Measurements from ENCODE around the gene ABCC8.
A peak's percentile ranks its signal among the peaks of the same experiment; 100 is the strongest.

Gene ABCC8

DNA sequence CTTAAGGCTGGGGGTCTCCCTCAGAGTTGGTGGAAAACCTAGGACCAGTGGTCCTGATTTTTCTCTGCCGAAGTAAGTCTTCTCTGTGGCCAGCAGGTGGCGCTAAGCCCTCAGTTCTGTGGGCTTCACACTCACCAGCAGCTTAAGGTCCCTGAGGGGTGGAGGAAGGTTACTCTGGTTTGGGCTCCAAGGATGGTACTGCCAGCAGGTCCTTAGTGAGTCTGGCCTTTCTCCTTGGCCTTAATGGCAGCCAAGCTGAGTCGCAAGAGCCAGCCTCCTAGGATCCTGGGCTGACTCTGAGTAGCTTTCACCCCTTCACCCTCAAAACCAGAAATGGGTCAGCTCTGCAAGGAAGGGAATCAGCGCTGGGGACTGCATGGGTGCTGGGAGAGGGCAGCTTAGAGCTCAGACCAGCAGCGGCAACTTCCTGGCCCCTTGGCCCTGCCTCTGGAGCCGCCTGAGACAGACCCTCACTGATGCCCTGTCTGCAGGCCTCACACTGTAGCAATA lies 92.6 kb downstream of the ABCC8 start:
- peak; percentile 88 for DNase-seq

- DNase-seq = no peak
These were observed 93.2 kb downstream of the ABCC8 start for GRCh38 chr11:17383461-17383860.

- no peak for DNase-seq
These were observed 94.5 kb downstream of the ABCC8 start for GRCh38 chr11:17382046-17382728.

- DNase-seq = no peak
These were observed 95.5 kb downstream of the ABCC8 start for GRCh38 chr11:17381156-17381555.

- no peak for DNase-seq
These were observed 97.1 kb downstream of the ABCC8 start for GRCh38 chr11:17379383-17380180.

DNA sequence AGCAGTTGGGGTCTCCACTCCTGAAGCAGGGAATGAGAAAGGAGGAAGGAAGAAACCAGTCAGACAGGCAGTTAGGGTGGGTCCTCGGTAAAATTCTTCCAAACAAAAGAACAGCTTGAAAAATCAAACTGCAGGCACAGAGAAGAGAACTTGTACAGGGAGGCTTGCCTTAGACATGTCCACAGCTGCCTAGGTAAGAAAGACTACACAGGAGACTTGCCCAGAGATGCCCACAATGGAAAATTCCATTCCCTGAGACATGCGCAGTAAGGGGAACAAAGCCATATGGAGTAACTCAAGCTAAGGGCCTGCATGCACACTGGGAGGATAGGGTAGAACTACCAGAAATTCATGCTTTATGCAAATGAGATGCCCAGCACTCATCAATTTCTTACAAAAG lies 98.0 kb downstream of the ABCC8 start:
- no peak for DNase-seq

- no peak for DNase-seq
These were observed 100.2 kb downstream of the ABCC8 start for GRCh38 chr11:17376493-17376892.

GRCh38 chr11:17375547-17375946 lies 101.1 kb downstream of the ABCC8 start:
- DNase-seq = no peak

GRCh38 chr11:17371614-17372013 lies 105.0 kb downstream of the ABCC8 start:
- no peak for DNase-seq

DNA sequence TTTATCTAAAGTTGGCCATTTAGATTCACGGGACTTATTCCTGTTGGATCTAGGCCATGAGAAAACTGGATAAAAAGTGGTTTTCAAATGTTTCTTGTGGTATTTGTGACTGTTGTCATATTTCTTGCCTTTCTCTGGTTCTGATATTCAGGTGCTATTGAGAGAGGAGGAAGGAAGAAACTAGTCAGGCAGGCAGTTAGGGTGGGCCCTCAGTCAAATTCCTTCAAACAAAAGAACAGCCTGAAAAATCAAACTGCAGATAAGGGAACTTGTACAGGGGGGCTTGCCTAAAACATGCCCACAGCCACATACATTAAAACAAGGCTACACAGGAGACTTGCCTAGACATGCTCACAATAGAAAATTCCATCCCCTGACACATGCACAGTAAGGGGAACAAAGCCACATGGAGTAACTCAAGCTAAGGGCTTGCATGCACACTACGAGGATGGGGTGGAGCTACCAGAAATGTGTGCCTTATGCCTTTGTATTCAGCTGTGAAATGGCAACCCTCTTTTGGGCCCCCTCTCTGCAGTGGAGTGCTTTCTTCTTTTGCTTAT lies 106.9 kb downstream of the ABCC8 start:
- no peak for DNase-seq

DNA sequence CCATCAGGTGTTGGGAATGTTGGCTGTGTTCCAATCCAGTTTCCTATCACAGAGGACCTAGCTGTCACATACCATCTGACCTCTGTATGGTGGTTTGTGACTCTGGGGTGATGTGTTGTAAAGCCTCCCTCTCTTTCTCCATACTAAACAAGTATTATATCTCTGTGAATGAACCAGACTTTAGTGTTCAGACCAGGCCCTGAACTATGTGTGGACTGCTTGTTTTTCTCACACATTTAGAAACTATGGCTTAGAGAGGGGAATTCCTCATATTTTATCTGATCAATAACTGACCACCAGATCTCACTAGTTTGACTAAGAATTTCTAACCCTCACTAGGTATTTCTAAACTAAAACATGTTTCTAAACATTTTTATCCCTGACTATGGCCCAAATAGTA lies 107.6 kb downstream of the ABCC8 start:
- no peak for DNase-seq

- no peak for DNase-seq
These were observed 108.1 kb downstream of the ABCC8 start for GRCh38 chr11:17368551-17368950.

DNA sequence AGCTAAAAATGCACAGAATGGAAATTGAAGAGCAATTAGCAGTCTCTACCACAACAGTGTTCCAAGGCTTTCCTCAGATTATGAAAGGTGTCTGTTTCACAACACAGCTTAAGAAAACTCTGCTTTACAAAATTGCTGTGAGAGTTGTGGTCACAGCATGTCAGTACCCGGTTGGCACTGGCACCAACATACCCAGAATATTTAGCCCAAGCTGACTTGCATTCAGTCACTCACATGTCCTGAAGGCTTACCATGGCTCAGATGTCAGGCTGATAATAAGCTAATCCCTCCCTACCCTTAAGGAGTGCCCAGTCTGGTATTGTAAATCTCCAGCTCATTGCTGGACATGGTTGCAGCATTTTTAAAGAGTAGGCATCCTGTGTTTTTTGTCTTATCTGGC lies 110.2 kb downstream of the ABCC8 start:
- no peak for DNase-seq

DNA sequence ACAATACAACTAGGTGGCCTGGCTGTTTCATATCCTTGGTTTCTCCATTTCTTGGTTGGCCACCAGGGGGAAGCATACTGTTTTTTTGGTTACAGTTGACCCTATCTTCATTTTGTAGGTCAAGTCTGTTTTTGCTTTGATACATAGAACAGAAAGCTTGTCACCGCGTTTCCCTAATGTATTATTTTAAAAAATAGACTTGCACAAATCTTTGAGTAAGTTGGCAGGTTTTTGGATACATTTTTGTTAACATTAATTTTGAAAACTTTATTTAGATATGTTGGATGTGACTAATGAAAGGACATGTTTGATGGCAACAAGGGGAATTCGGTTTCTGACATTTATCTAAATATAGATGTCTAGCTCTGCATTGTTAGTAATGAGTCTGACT lies 122.0 kb downstream of the ABCC8 start:
- DNase-seq = peak; percentile 77

GRCh38 chr11:17353821-17354600 lies 122.6 kb downstream of the ABCC8 start:
- DNase-seq = no peak

DNA sequence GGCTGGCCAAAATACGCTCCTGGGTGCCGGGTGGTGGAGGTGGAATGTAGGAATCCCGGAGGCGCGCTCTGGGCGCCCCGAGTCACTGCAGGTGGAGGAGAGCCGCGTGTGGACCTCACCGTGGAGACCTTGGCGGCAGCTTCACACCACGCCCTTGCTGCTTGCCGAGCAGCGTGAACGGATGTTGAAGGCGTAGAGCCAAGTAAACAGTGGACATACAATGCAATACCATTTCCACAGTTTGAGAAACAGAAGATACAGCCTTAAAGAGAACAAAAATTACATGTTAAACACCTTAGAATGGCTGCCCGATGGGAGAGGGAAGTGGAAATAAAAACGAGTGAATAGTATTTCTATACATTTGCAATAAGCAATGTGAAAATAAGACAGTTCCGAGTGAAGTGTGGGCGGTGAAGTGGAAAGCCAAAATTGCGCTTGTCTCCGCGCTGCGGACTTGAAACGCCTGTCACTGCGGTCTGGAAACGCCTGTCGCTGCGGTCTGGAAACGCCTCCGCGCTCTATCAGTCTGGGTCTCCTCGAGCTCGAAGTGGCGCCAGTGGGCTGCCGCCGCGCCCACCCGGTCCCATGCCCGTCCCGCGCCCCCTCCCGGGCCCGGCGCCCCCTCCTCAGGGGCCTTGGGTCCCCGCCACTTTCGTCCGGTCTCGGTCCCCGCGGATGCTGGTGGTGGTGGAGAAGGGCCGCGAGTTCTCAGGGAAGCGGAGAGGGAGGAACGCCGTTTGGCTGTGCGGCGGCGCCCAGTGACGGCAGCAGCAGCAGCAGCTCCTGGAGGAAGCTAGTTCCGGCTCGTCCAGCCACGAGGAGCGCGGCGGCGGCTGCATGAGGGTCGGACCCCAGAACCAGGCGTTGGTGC lies 123.5 kb downstream of the ABCC8 start:
- DNase-seq = peak; percentile 81

DNA sequence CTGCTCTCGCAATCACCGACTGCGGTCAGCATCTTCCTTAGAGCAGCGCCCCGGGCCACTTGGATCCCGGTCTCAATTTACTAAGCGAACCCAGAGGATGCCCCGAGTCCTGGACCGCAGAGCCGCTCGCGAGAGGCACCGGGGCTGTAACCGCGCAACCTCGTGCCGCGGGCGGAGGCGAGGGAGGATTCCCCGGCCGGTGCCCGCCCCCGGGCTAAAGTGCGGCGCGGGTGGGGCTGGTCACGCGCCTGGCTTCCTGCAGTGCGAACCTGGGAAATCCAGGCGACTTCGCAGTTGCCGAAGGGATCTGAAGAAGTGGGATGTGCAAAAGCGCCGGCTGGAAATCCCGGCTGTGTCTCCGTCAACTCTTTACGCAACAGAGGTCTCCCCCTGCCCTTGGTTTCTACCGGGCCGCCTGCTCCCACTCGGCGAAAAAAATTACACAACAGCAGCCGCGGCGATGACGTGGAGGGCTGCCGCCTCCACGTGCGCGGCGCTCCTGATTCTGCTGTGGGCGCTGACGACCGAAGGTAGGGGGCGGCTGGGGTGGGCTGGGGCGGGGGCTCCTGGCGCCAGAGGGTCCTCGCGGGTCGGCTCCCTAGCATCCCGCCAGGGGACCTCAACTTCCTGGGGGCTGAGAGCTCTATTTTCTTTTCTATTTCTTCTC lies 125.0 kb downstream of the ABCC8 start, which contains the start of gene NCR3LG1:
NCR3LG1 (plus strand) TSS at position 291 of the 667 bp plus-strand sequence; CDS start at position 461, 170 bp downstream.
- DNase-seq = peak; percentile 71

DNA sequence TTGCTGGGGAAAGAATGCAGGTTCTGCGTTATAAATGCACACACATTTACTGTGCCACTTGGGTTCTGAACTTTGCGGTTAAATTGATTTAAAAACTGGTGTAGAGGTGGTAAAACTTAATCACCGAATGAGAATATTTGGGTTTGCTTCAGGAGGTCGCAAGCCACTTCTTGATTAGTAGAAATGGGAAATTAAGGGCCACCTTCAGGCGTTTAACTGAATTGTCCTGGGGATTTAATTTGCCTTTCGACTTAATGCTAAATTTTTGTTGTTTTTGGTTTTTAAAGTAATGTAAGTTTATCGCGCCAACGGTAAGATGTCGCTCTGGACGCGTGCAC lies 125.5 kb downstream of the ABCC8 start:
- no peak for DNase-seq

DNA sequence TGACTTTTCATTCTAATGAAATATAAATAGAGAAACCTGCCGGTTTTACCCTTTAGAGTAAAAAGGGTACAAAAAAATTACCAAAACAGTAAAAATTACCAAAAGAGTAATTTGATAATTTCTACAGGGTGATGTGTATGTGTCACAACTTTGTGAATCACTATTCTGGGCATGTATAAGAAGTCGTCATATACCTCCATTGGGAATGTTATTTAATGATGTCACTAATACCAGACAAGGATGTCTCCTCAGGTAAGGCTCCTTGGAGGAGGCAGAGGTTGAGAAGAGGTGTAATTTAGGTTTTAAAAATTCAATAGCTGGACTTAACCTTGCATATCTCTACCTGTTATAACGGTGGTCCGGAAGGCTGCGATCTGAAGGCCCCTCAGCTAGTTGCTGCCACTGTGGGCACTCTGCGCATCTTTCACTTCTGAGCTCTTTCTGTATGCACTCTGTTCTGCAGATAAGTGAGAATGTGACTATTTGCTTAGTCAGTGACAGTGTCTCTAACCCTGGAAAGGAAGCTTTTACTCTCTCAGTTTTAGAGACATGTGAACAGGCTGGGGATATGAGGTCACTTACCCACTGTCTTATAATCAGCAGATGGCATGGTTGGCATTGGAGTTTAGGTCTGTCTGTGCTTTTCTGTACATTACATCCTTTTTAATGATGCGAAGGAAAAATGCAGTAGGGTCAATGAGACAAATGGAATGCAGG lies 126.0 kb downstream of the ABCC8 start:
- no peak for DNase-seq

GRCh38 chr11:17347676-17348075 lies 129.0 kb downstream of the ABCC8 start:
- DNase-seq = no peak

DNA sequence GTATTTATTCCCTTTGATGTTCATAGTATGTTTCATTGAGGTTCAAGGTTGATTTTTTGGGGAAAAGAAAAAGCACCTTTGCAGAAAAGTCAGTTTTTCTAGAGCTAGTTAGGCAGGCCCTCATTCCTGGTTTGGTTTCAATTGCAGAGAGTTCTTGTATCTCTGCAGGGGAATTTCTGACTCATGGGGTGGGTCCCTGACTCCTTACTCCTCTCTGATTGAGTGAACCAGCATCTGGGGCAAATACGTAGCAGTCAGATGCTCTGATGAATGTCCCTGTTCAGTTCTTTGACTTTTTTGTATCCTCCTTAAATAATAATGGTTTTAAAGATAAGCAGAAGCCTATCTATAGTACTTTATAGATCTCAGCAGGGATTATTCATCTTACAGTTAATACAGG lies 132.7 kb downstream of the ABCC8 start:
- DNase-seq = peak; percentile 60

All from stimulated activated CD8-positive, alpha-beta memory T cell treated with anti-CD3 and anti-CD28 coated beads, Interleukin-4, amount 100 ng/mL, for 48 hours (primary cell).